Fibroblast of lung (primary cell): ENCODE data around the gene TEDDM1. TPM values are rescaled to one million over a fixed set of nuclear protein-coding genes. Genes with fewer than 3 reads are reported as not detected.

Source experiments
- DNase-seq, 2 donors: peaks; one replicate each; pipeline versions ENCODE4 v3.0.0 to v3.0.0-alpha.2; 2010; ENCODE audit warnings: low read depth in 2 of 2
- H2AFZ ChIP-seq: 2 replicates; pipeline ENCODE4 v1.5.1; 2012; ENCODE audit warnings: low read length, control low read depth, inconsistent platforms
- H3K27ac ChIP-seq: 2 replicates; pipeline ENCODE4 v1.5.1; 2011; ENCODE audit warnings: low read length, control low read depth; ENCODE audit not compliant: insufficient read depth
- H3K27me3 ChIP-seq: 2 replicates; pipeline ENCODE4 v1.5.1; 2011; ENCODE audit warnings: mild to moderate bottlenecking, low read length; ENCODE audit not compliant: control insufficient read depth, insufficient read depth
- H3K36me3 ChIP-seq: 2 replicates; pipeline ENCODE4 v1.5.1; 2011; ENCODE audit warnings: low read length; ENCODE audit not compliant: control insufficient read depth, insufficient read depth
- H3K4me1 ChIP-seq: 2 replicates; pipeline ENCODE4 v1.5.1; 2011; ENCODE audit warnings: low read length; ENCODE audit not compliant: control insufficient read depth, insufficient read depth; ENCODE audit errors: extremely low read depth
- H3K4me2 ChIP-seq: 2 replicates; pipeline ENCODE4 v1.5.1; 2011; ENCODE audit warnings: low read length, control low read depth; ENCODE audit not compliant: insufficient read depth; ENCODE audit errors: extremely low read depth
- H3K4me3 ChIP-seq, 4 experiments: fragments of 200-600 bp in 1 of 4; sonication (generic) in 1 of 4; replicated peaks in 1 of 4; 2 replicates each; pipeline ENCODE4 v1.5.1; 2011 to 2016; ENCODE audit warnings: low read length in 4 of 4, low read depth in 3 of 4, mild to moderate bottlenecking in 3 of 4, control low read depth in 2 of 4, inconsistent platforms in 1 of 4, mixed read lengths in 1 of 4; ENCODE audit not compliant: insufficient read depth in 1 of 4; ENCODE audit errors: control extremely low read depth in 1 of 4
- H3K79me2 ChIP-seq: 2 replicates; pipeline ENCODE4 v1.5.1; 2012; ENCODE audit warnings: mild to moderate bottlenecking, low read length, inconsistent platforms; ENCODE audit not compliant: control insufficient read depth, insufficient read depth
- H3K9ac ChIP-seq: 2 replicates; pipeline ENCODE4 v1.5.1; 2011; ENCODE audit warnings: mild to moderate bottlenecking, low read length, control low read depth; ENCODE audit not compliant: insufficient read depth
- H3K9me3 ChIP-seq: 2 replicates; pipeline ENCODE4 v1.5.1; 2012; ENCODE audit warnings: low read depth, low read length; ENCODE audit not compliant: control insufficient read depth, insufficient read depth
- H4K20me1 ChIP-seq: 2 replicates; pipeline ENCODE4 v1.5.1; 2011; ENCODE audit warnings: low read length; ENCODE audit not compliant: control insufficient read depth, insufficient read depth; ENCODE audit errors: extremely low read depth
- CTCF ChIP-seq, 2 donors: IDR thresholded peaks in 1 of 2; conservative IDR thresholded peaks in 1 of 2; 1 replicate in 1 of 2; 2 replicates in 1 of 2; pipeline ENCODE4 v1.5.1; 2011 to 2012; ENCODE audit warnings: low read length in 2 of 2, control low read depth in 1 of 2, inconsistent platforms in 1 of 2, low read depth in 1 of 2, mild to moderate bottlenecking in 1 of 2
- EZH2 ChIP-seq: IDR thresholded peaks from 2 replicates; pipeline ENCODE4 v1.5.1; 2012; ENCODE audit warnings: low read length, control low read depth, mild to moderate bottlenecking; ENCODE audit errors: missing control alignments
- polyA plus RNA-seq, 2 donors: library from polyadenylated mRNA; depleted of rRNA in 1 of 2; stranded (reverse) in 1 of 2; unstranded in 1 of 2; fragments of >200 nt; gene quantifications; 2 replicates each; pipeline ENCODE4 v1.2.1, GENCODE V29; 2011 to 2012; ENCODE audit warnings: missing spikeins in 1 of 2
- total RNA-seq: library from RNA; depleted of rRNA; stranded (reverse); fragments of >200 nt; gene quantifications from 2 replicates; pipeline ENCODE4 v1.2.1, GENCODE V29; 2014

The TEDDM1 gene
- total and polyA plus RNA-seq, 2 donors (not counting 1 experiment from before 2014, with no cell fraction given) = not detected

GRCh38 chr1:182446033-182446669, 45.7 kb upstream of the TEDDM1 start:
- H3K4me3 ChIP-seq = no peak overlapping the region
- peak; percentile 14 to 48 for DNase-seq
- no peaks in the 10 kb centered on the region for H3K36me3 ChIP-seq
- no peaks in the 10 kb centered on the region for H3K27me3 ChIP-seq
- H2AFZ ChIP-seq = no peak overlapping the region
- H3K79me2 ChIP-seq = no peaks in the 10 kb centered on the region
- H3K4me2 ChIP-seq = peak overlapping the region; percentile 0
- H3K9me3 ChIP-seq = no peaks in the 10 kb centered on the region
- no peak overlapping the region for H3K9ac ChIP-seq
- H4K20me1 ChIP-seq = no peaks in the 10 kb centered on the region
- no peak overlapping the region for H3K27ac ChIP-seq
- no peaks in the 10 kb centered on the region for H3K4me1 ChIP-seq
- TF ChIP-seq EZH2 = no peak
- peak; percentile 63 to 69 for TF ChIP-seq CTCF (conservative IDR thresholded peaks at IDR 0.05 in 1 of 2, IDR thresholded peaks at IDR 0.05 in 1 of 2; ENCODE audit: low read depth in 1 of 2, low read length in 2 of 2)

- H4K20me1 ChIP-seq = no peaks in the 10 kb centered on the region
- no peak overlapping the region for H3K4me2 ChIP-seq
- DNase-seq = no peak
- H3K36me3 ChIP-seq = no peaks in the 10 kb centered on the region
- H3K4me3 ChIP-seq = no peak overlapping the region
- H3K4me1 ChIP-seq = no peaks in the 10 kb centered on the region
- TF ChIP-seq CTCF (conservative IDR thresholded peaks at IDR 0.05 in 1 of 2, IDR thresholded peaks at IDR 0.05 in 1 of 2; ENCODE audit: low read depth in 1 of 2, low read length in 2 of 2) (no peak), EZH2 (no peak)
- no peaks in the 10 kb centered on the region for H3K27me3 ChIP-seq
- H3K27ac ChIP-seq = no peak overlapping the region
- H3K79me2 ChIP-seq = no peaks in the 10 kb centered on the region
- H3K9me3 ChIP-seq = no peaks in the 10 kb centered on the region
- no peak overlapping the region for H2AFZ ChIP-seq
- no peak overlapping the region for H3K9ac ChIP-seq
These were observed 44.0 kb upstream of the TEDDM1 start for GRCh38 chr1:182444497-182444896.

GRCh38 chr1:182442333-182442732, 41.9 kb upstream of the TEDDM1 start:
- H4K20me1 ChIP-seq = no peaks in the 10 kb centered on the region
- no peak for DNase-seq
- H3K4me2 ChIP-seq = no peak overlapping the region
- H3K27me3 ChIP-seq = no peaks in the 10 kb centered on the region
- H3K79me2 ChIP-seq = no peaks in the 10 kb centered on the region
- H3K4me3 ChIP-seq = no peak overlapping the region
- H3K9ac ChIP-seq = no peak overlapping the region
- H3K27ac ChIP-seq = no peak overlapping the region
- H2AFZ ChIP-seq = no peak overlapping the region
- H3K9me3 ChIP-seq = no peaks in the 10 kb centered on the region
- TF ChIP-seq EZH2 (no peak), CTCF (conservative IDR thresholded peaks at IDR 0.05 in 1 of 2, IDR thresholded peaks at IDR 0.05 in 1 of 2; ENCODE audit: low read depth in 1 of 2, low read length in 2 of 2) (no peak)
- H3K4me1 ChIP-seq = no peaks in the 10 kb centered on the region
- H3K36me3 ChIP-seq = no peaks in the 10 kb centered on the region
